Superior temporal gyrus (tissue), 1 donor: ENCODE data around the gene FBXO47.
"Not testable (repeated sequence)": the region's sequence is repeated elsewhere in the genome, so short reads cannot be mapped to it uniquely, and the experiment has no call there.

Source experiments
- DNase-seq: peaks from one replicate; pipeline ENCODE4 v3.0.0-alpha.2; 2016; ENCODE audit errors: extremely low spot score

The FBXO47 gene

DNA sequence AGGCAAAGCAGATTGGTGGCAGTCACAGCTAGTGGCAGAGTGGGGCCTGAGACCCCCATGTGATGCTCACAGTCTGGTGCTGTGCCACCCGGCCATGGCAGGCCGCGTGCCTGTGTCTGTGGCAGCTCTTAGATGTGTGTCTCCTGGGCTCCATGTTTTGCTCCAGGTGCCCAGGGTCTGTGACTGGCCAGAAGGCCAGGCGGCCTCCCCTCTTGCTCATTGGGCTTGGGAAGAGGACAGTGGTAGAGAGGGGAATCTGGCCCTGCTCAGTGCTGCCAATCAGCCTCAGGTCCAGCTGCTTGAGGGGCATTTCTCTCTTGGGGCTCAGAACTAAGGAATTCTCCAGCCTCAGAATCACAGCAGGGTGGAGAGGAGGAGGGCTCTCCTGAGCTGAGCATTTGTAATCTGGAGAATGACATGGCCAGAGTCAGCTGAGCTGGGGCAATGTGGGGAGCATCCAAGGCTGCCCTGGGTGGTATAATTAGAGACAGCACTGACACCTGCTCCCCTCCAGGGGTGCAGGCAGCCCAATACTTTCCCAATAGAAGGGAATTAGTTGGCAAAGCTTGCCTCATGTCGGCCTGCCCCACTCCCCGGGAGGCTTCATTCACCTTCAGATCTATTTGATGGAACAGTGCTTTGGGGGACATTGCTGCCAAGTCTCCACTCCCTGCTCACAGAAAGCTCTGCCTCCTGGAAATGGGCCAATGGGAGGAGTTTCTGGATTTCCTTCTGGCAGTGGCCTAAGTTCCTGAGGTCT lies 44.5 kb downstream of the FBXO47 start:
- DNase-seq = peak; percentile 59

DNA sequence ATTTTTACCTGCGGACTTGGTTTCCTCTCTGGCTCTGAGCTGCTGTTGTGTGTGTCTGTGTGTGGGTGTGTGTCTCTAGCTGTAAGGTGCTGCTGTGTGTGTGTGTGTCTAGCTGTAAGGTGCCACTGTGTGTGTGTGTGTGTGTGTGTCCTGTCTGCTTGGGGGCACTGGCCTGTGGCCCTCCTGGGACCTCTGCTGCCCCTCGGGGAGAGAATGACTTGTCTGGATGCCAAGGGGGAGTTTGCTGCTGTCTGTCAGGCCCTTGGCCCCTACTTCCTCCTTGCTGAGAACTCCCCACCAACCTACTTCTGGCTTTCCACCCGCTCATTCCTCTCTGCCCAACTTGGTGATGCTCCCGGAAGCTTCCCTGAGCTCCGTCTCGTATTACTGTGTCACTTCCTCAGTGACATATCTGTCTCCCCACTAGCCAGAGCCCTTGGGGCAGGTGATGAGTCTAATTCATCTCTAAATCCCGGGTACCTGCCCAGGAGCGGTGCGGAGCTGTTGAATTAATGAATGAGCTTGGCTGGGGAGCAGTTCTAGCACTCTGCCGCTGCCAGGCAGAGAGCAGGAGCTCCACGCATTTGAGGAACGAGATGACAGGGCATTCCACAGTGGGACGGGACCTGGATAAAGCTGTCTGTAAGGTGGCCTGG lies 45.3 kb downstream of the FBXO47 start:
- no peak for DNase-seq

DNA sequence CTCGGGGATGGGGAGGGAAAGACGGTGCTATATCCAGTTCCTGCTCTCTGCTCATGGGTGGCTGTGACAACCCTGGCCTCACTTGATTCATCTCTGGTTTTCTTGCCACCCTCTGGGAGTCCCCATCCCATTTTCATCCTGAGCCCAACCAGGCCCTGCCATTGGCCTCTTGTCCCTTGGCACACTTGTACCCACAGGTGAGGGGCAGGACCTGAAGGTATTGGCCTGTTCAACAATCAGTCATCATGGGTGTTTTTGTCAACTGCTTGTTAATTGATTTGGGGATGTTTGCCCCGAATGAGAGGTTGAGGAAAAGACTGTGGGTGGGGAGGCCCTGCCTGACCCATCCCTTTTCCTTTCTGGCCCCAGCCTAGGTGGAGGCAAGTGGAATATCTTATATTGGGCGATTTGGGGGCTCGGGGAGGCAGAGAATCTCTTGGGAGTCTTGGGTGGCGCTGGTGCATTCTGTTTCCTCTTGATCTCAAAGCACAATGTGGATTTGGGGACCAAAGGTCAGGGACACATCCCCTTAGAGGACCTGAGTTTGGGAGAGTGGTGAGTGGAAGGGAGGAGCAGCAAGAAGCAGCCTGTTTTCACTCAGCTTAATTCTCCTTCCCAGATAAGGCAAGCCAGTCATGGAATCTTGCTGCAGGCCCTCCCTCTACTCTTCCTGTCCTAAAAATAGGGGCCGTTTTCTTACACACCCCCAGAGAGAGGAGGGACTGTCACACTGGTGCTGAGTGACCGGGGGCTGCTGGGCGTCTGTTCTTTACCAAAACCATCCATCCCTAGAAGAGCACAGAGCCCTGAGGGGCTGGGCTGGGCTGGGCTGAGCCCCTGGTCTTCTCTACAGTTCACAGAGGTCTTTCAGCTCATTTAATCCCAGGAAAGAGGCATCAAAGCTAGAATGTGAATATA lies 46.6 kb downstream of the FBXO47 start:
- DNase-seq = no peak

DNA sequence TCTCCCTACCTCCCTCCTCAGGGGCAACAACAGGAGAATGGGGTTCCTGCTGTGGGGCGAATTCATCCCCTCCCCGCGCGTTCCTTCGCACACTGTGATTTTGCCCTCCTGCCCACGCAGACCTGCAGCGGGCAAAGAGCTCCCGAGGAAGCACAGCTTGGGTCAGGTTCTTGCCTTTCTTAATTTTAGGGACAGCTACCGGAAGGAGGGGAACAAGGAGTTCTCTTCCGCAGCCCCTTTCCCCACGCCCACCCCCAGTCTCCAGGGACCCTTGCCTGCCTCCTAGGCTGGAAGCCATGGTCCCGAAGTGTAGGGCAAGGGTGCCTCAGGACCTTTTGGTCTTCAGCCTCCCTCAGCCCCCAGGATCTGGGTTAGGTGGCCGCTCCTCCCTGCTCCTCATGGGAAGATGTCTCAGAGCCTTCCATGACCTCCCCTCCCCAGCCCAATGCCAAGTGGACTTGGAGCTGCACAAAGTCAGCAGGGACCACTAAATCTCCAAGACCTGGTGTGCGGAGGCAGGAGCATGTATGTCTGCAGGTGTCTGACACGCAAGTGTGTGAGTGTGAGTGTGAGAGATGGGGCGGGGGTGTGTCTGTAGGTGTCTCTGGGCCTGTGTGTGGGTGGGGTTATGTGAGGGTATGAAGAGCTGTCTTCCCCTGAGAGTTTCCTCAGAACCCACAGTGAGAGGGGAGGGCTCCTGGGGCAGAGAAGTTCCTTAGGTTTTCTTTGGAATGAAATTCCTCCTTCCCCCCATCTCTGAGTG lies 47.7 kb downstream of the FBXO47 start:
- DNase-seq = no peak

DNA sequence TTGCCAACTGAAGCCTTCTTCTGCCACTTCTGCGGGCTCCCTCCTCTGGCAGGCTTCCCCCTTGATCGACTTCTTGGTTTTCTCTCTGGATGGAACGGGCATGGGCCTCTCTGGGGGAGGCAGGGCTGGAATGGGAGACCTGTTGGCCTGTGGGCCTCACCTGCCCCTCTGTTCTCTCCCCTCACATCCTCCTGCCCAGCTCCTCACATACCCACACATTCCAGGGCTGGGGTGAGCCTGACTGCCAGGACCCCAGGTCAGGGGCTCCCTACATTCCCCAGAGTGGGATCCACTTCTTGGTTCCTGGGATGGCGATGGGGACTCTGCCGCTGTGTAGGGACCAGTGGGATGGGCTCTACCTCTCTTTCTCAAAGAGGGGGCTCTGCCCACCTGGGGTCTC lies 48.3 kb downstream of the FBXO47 start:
- DNase-seq = no peak

DNA sequence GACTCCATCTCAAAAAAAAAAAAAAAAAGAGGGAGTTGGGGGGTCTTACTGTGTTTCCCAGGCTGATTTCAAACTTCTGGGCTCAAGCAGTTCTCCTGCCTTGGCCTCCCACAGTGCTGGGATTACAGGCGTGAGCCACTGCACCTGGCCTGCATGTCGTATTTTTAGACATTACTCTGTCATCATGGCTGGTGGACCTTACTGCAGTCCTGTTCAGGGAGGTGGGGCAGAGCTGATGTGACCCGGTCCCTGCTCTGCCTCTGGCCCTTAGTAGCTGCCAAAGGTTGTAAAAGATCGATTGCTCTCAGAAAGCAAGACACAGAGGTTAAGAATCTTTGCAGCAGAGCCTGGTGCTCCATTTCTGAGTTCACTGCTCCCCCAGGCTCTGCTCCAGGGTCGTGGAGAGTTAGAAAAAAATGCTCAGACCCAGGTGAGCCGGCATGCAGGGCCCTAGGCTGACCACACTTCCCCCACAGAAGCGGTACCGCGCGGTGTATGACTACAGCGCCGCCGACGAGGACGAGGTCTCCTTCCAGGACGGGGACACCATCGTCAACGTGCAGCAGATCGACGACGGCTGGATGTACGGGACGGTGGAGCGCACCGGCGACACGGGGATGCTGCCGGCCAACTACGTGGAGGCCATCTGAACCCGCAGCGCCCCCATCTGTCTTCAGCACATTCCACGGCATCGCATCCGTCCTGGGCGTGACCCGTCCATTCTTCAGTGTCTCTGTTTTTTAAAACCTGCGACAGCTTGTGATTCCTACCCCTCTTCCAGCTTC lies 48.9 kb downstream of the FBXO47 start:
- DNase-seq = no peak

DNA sequence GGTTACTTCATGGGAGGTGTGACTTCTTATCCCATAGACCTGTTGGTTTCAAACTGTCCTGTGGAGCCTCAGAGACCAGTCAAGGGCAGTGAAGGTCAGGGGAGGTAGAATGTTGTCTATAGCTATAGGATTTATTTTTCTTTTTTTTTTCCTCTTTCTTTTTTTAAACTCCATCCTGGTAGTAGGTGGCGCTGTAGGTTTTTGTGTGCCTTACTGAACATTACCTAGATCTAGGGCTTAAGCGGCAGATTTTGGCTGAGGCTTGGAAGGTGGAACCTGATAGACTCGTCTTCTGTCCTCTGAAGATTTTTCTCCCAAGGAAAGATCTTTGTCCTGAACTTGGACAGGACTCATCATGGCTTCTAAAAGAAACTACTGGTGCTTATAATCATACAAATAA lies 49.9 kb downstream of the FBXO47 start:
- no peak for DNase-seq

DNA sequence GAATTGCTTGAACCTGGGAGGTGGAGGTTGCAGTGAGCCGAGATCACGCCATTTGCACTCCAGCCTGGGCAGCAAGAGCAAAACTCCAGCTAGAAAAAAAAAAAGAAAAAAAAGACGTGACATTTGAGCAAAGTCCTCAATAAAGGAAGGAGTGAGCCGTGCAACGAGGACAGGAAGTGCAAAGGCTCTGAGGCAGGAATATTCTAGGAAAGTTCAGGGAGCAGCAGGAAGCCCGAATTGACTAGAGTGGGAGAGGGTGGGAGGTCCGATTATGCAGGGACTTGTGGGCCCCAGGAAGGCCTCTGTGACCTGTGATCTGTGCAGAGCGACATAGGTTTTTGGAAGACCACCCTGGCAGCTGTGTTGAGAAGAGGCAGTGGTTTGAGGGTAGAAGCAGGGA lies 50.4 kb downstream of the FBXO47 start:
- DNase-seq = no peak

DNA sequence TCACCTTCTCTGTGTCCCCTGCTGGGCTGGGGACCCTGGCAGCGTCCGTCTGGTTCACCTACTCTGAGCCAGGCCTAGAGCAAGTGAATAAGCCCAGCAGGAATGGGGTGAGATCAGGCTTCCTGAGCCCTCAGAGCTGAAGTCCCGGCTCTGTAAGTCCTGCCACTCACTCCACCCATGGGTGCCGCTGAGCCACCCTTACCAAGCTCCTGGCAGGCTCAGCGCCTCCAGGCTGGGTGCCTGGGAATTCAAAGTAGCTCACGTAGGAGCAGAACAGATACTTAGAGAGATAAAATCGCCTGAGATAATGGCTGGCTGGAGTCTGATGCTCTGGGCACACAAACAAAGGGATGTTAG lies 51.6 kb downstream of the FBXO47 start:
- no peak for DNase-seq

DNA sequence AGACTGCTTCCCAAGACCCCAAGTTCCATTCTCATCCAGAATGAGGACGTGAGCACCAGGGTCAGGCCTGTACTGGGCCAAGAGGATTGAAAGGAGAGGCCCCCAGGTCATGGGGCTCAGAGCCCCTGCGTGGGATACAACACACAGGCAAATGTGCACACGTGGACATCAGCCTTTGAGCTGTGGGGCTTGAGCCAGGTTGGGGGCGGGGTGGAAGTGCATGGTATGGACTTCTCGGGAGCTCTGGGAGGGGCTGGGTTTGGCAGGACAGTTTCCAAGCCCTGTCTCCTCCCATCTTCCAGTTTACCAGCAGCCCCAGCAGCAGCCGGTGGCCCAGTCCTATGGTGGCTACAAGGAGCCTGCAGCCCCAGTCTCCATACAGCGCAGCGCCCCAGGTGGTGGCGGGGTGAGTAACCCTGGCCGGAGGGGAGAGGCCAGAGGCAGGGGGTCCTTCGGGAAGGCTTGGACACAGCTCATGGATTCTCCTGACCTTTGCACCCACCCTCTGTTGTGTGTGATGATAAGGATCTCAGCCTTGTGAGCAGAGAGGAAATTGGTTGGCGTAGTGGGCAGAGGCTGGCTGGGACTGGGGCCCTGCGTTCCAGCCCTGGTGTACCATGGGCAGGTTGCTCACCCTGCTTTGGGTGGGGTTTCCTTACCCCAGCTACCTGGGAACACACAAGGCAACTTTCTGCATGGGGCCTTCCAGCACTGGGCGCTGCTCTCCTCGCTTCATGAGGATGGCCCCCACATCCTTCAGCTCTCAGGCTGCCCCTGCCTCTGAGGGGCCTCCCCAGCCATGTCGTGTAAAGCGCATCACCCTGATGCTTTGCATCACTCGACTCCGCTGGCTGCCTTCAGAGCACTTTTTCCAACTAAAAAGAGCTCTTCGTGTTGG lies 52.2 kb downstream of the FBXO47 start:
- no peak for DNase-seq

DNA sequence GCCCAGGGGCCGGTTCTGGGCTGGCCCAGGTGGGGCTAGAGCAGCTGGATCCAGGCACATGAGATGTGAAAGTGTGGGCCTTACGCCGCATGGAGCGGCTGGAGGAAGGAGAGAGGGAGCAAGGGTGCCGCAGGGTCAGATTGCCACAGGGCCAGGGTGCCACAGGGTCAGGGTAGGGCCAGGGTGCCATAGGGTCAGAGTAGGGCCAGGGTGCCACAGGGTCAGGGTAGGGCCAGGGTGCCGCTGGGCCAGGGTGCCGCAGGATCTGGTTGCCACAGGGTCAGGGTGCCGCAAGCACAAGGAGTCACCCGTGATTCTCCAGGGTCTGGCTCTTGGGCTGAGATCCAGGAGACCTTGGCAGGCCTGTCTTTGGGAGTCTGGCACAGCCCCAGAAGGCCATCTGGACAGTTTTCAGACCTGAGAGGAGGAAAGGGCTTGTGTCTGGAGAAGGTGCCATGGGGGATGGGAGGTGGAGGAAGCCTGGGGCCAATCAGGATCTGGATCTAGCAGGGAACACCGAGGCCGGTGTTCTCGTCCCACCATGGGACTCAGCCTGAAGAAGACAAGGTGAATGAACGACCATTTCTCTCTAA lies 54.9 kb downstream of the FBXO47 start:
- DNase-seq = no peak

DNA sequence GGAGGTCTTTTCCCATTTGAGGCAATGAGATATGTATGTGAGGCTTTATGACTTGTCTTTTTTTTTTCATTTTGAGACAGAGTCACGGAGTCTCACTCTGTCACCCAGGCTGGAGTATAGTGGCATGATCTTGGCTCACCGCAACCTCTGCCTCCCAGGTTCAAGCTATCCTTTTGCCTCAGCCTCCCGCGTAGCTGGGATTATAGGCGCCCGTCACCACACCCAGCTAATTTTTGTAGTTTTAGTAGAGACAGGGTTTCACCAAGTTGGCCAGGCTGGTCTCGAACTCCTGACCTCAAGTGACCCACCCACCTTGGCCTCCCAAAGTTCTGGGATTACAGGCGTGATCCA lies 55.5 kb downstream of the FBXO47 start:
- not testable (repeated sequence) for DNase-seq

DNA sequence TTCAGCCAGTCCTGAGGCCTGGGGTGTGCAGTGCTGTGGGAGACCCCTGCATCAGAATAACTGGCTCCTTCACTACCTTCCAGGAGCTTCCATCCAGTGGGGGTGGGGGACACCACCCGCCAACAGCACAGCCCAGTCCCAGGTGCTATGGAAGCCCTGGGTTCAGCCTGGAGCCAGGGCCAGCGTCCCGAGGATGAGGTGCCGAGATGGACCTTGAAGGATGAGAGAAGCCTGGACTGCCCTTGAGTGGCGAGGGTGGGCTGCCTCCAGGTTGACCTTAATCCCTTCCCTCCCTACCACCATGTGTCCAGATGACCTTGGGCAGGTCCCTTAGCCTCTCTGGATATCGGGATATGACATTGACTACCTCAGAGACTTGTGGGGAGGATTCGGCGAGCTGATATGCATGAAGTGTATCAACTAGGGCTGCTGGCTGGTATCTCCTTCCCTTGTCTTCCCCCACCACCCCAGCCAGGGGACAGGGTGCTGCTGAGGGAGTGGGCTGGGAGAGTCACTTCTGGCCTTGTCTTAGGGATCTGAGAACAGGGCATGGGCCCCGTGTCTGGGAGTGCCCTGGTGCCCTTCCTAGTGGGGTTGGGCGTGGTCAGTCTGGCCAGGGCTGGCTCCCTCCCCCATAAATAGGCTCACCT lies 56.0 kb downstream of the FBXO47 start:
- DNase-seq = no peak

DNA sequence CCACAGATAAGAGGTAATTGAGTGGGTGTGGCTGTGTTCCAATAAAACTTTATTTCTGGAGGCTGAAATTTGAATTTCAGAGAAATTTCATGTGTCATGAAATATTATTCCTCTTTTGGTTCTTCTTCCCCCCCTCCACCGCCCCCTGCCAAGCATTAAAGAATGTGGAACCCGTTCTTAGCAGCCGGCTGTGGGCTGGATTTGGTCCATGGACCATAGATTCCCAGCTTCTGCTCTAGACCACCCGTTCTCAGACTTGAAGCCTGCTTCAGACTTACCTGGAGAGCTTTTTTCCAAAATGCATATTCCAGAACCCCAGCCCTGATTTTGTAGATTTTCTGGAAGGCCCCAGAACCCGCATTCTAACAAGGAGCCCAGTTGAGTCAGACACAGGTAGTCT lies 56.9 kb downstream of the FBXO47 start:
- no peak for DNase-seq

DNA sequence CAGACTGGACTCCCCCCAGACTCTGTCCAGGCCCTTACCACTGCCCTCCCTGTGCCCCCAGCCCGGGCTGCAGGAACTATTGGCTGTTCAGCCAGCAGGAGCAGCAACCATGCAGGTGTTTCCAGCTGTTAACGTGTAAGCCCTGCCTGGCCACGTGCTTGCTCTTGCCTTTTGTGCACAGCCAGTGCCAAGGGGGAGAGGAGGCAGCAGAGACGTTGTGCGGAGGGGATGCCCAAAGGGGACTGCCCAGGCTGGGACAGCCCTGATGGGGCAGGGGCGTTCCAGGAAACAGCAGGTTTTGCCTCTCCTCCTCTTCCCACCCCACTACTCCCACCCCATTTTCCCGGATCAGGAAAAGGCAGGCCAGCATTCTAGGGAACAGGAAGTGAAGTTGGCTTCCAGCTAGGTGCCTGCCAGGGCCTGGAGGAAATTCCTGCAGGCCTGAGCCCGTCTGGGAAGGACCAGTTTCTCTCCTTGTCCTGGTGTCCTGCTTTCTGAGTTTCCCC lies 58.5 kb downstream of the FBXO47 start:
- no peak for DNase-seq

DNA sequence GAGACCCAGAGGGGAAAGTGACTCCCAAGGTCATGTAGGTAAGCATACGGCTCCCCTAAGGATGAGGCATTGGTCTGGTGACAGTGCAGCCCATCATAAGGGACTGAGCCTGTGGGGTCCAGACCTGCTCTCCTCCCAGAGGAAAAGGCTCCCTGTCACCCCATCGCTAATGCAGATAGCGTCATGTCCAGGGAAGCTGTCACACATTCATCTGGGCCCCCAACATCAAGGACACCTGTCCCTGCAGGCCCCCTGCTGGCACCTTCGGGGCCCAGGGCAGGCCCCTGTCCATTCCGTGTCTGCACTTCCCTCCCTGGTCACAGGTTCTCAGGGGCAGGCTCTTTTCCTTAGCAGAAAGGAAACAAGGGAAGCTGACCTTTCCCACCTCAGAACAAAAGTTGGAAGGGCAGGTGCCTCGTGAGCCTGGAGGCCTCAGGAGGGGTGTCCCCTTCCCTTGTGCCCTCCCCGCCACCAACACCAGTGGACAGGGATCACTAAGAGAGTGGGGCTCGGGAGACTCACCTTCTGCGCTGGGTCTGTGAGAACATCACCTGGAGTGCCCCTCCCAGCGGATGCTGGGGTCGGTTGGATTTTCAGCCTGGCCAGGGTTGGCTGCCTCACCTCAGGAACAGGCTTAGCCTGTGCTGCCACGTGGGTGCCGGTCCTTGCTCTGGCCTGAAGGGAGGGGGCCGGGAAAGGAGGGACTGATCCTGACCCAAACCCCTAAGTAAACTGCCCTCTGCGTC lies 59.1 kb downstream of the FBXO47 start:
- DNase-seq = no peak

DNA sequence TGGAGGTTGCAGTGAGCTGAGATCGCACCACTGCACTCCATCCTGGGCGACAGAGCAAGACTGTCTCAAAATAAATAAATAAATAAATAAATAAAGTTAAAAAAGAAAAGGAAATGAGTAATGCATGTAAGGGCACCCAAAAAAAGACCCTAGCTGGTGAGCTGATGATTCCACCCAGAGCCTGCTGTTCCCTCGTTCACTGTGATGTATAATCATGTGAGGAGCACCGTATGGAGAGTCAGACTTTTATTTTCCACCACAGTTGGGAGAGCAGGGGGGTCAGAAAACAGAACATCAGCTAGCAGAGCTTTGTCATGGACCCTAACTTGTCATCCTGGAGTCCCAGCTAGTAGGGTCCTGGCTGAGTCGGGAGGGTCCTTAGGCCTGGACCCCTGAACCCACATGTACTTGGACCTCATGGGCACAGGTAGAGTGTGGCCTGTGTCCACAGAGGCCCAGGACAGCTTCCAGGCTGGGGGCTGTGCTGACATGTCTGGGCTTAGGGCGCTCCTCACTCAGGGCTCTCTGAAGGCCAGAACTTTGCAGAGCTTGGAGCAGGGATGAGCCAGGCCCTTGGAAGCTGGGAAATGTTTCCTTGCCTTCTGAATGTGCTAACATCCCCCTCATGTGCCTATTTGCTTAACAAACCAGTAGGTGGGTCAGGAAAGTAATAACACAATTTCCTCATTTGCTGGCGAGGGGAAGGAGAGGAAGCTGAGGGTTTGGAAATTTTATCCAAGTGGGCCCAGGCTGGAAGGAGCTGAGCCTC lies 60.6 kb downstream of the FBXO47 start:
- DNase-seq = no peak

DNA sequence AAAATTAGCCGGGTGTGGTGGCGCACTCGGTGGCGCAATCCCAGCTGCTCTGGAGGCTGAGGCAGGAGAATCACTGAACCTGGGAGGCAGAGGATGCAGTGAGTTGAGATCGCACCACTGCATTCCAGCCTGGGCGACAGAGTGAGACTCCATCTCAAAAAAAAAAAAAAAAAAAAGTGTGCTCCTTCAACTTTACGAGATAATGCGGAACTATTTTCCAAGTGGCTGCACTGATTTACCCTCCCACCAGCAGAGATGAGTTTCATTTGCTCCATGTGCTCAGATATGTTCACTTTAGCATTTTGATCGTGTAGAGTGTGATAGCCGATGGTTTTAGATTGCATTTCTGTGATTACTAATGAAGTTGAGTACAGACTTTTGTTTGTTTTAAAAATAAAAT lies 61.8 kb downstream of the FBXO47 start:
- DNase-seq = no peak
